ENCODE results near the gene CDH13.

Gene CDH13

GRCh38 chr16:82601989-82602640 is 24.7 kb upstream of the CDH13 start:
- Histone ChIP-seq H3K9me3 (ENCODE audit: control insufficient read depth, low read length) (peaks cover 4% of the 10 kb centered on the region), H3K4me3 (ENCODE audit: extremely low read depth, insufficient read depth, low read length, poor library complexity, severe bottlenecking) (no peak overlapping the region), H3K4me1 (ENCODE audit: control insufficient read depth, insufficient read depth, low read length, poor library complexity, severe bottlenecking) (peaks cover 15% of the 10 kb centered on the region), H3K27ac (ENCODE audit: low read depth, low read length, severe bottlenecking) (no peak overlapping the region), H3K36me3 (ENCODE audit: control insufficient read depth, insufficient read depth, low read length) (no peaks in the 10 kb centered on the region)
- WGBS, 2 experiments (ENCODE audit: insufficient coverage in 2 of 2), result 73 to 76% methylated on average over 6 to 7 of the region's 7 CpGs

GRCh38 chr16:82603784-82604411 is 22.9 kb upstream of the CDH13 start:
- Histone ChIP-seq H3K4me1 (ENCODE audit: control insufficient read depth, insufficient read depth, low read length, poor library complexity, severe bottlenecking) (peaks cover 15% of the 10 kb centered on the region), H3K27ac (ENCODE audit: low read depth, low read length, severe bottlenecking) (no peak overlapping the region), H3K9me3 (ENCODE audit: control insufficient read depth, low read length) (no peaks in the 10 kb centered on the region), H3K4me3 (ENCODE audit: extremely low read depth, insufficient read depth, low read length, poor library complexity, severe bottlenecking) (no peak overlapping the region), H3K36me3 (ENCODE audit: control insufficient read depth, insufficient read depth, low read length) (no peaks in the 10 kb centered on the region)
- WGBS, 2 experiments (ENCODE audit: insufficient coverage in 2 of 2), result 50% methylated on average over 4 to 5 of the region's 5 CpGs

GRCh38 chr16:82605076-82605475 is 21.7 kb upstream of the CDH13 start:
- WGBS, 2 experiments (ENCODE audit: insufficient coverage in 2 of 2), result 86 to 87% methylated on average over 4 to 8 of the region's 8 CpGs
- H3K9me3 ChIP-seq (ENCODE audit: control insufficient read depth, low read length), result no peaks in the 10 kb centered on the region
- H3K27ac ChIP-seq (ENCODE audit: low read depth, low read length, severe bottlenecking), result no peak overlapping the region
- H3K4me1 ChIP-seq (ENCODE audit: control insufficient read depth, insufficient read depth, low read length, poor library complexity, severe bottlenecking), result peaks cover 15% of the 10 kb centered on the region
- no peaks in the 10 kb centered on the region for H3K36me3 ChIP-seq (ENCODE audit: control insufficient read depth, insufficient read depth, low read length)
- no peak overlapping the region for H3K4me3 ChIP-seq (ENCODE audit: extremely low read depth, insufficient read depth, low read length, poor library complexity, severe bottlenecking)

GRCh38 chr16:82605863-82606620 is 20.7 kb upstream of the CDH13 start:
- Histone ChIP-seq H3K36me3 (ENCODE audit: control insufficient read depth, insufficient read depth, low read length) (no peaks in the 10 kb centered on the region), H3K4me1 (ENCODE audit: control insufficient read depth, insufficient read depth, low read length, poor library complexity, severe bottlenecking) (peaks cover 15% of the 10 kb centered on the region), H3K4me3 (ENCODE audit: extremely low read depth, insufficient read depth, low read length, poor library complexity, severe bottlenecking) (no peak overlapping the region), H3K9me3 (ENCODE audit: control insufficient read depth, low read length) (no peaks in the 10 kb centered on the region), H3K27ac (ENCODE audit: low read depth, low read length, severe bottlenecking) (no peak overlapping the region)
- 45 to 50% methylated on average over 9 to 10 of the region's 15 CpGs for WGBS, 2 experiments (ENCODE audit: insufficient coverage in 2 of 2)

GRCh38 chr16:82609140-82609539 is 17.6 kb upstream of the CDH13 start:
- H3K9me3 ChIP-seq (ENCODE audit: control insufficient read depth, low read length), result no peaks in the 10 kb centered on the region
- H3K36me3 ChIP-seq (ENCODE audit: control insufficient read depth, insufficient read depth, low read length), result no peaks in the 10 kb centered on the region
- H3K4me1 ChIP-seq (ENCODE audit: control insufficient read depth, insufficient read depth, low read length, poor library complexity, severe bottlenecking), result peaks cover 15% of the 10 kb centered on the region
- no peak overlapping the region for H3K27ac ChIP-seq (ENCODE audit: low read depth, low read length, severe bottlenecking)
- H3K4me3 ChIP-seq (ENCODE audit: extremely low read depth, insufficient read depth, low read length, poor library complexity, severe bottlenecking), result no peak overlapping the region
- WGBS, 2 experiments (ENCODE audit: insufficient coverage in 2 of 2), result 82 to 100% methylated on average over 3 of the region's 3 CpGs

- Histone ChIP-seq H3K27ac (ENCODE audit: low read depth, low read length, severe bottlenecking) (no peak overlapping the region), H3K9me3 (ENCODE audit: control insufficient read depth, low read length) (no peaks in the 10 kb centered on the region), H3K4me3 (ENCODE audit: extremely low read depth, insufficient read depth, low read length, poor library complexity, severe bottlenecking) (no peak overlapping the region), H3K36me3 (ENCODE audit: control insufficient read depth, insufficient read depth, low read length) (no peaks in the 10 kb centered on the region), H3K4me1 (ENCODE audit: control insufficient read depth, insufficient read depth, low read length, poor library complexity, severe bottlenecking) (no peaks in the 10 kb centered on the region)
- 67% methylated on average over 3 of the region's 3 CpGs; no CpG with 5 or more reads in 1 of the 2 experiments for WGBS, 2 experiments (ENCODE audit: insufficient coverage in 2 of 2)
Observed at GRCh38 chr16:82612263-82612662, 14.5 kb upstream of the CDH13 start.

GRCh38 chr16:82616356-82616755 is 10.4 kb upstream of the CDH13 start:
- 86 to 93% methylated on average over 2 of the region's 4 CpGs for WGBS, 2 experiments (ENCODE audit: insufficient coverage in 2 of 2)
- H3K27ac ChIP-seq (ENCODE audit: low read depth, low read length, severe bottlenecking), result no peak overlapping the region
- no peaks in the 10 kb centered on the region for H3K4me1 ChIP-seq (ENCODE audit: control insufficient read depth, insufficient read depth, low read length, poor library complexity, severe bottlenecking)
- no peak overlapping the region for H3K4me3 ChIP-seq (ENCODE audit: extremely low read depth, insufficient read depth, low read length, poor library complexity, severe bottlenecking)
- no peaks in the 10 kb centered on the region for H3K36me3 ChIP-seq (ENCODE audit: control insufficient read depth, insufficient read depth, low read length)
- H3K9me3 ChIP-seq (ENCODE audit: control insufficient read depth, low read length), result no peaks in the 10 kb centered on the region

GRCh38 chr16:82621781-82622180 is 5.0 kb upstream of the CDH13 start:
- 56% methylated on average over 1 of the region's 1 CpG; no CpG with 5 or more reads in 1 of the 2 experiments for WGBS, 2 experiments (ENCODE audit: insufficient coverage in 2 of 2)

GRCh38 chr16:82623241-82623640 is 3.5 kb upstream of the CDH13 start:
- WGBS, 2 experiments (ENCODE audit: insufficient coverage in 2 of 2), result 81 to 100% methylated on average over 4 to 6 of the region's 7 CpGs
- no peaks in the 10 kb centered on the region for H3K9me3 ChIP-seq (ENCODE audit: control insufficient read depth, low read length)
- H3K4me1 ChIP-seq (ENCODE audit: control insufficient read depth, insufficient read depth, low read length, poor library complexity, severe bottlenecking), result peaks cover 7% of the 10 kb centered on the region
- H3K4me3 ChIP-seq (ENCODE audit: extremely low read depth, insufficient read depth, low read length, poor library complexity, severe bottlenecking), result no peak overlapping the region
- no peaks in the 10 kb centered on the region for H3K36me3 ChIP-seq (ENCODE audit: control insufficient read depth, insufficient read depth, low read length)
- no peak overlapping the region for H3K27ac ChIP-seq (ENCODE audit: low read depth, low read length, severe bottlenecking)

More at GRCh38 chr16:82621781-82622180, 5.0 kb upstream of the CDH13 start:
- no peaks in the 10 kb centered on the region for H3K36me3 ChIP-seq (ENCODE audit: control insufficient read depth, insufficient read depth, low read length)
- H3K4me3 ChIP-seq (ENCODE audit: extremely low read depth, insufficient read depth, low read length, poor library complexity, severe bottlenecking), result no peak overlapping the region
- no peaks in the 10 kb centered on the region for H3K9me3 ChIP-seq (ENCODE audit: control insufficient read depth, low read length)
- peaks cover 6% of the 10 kb centered on the region for H3K4me1 ChIP-seq (ENCODE audit: control insufficient read depth, insufficient read depth, low read length, poor library complexity, severe bottlenecking)
- no peak overlapping the region for H3K27ac ChIP-seq (ENCODE audit: low read depth, low read length, severe bottlenecking)

GRCh38 chr16:82625066-82625968 is 1.5 kb upstream of the CDH13 start:
- 92 to 96% methylated on average over 5 to 6 of the region's 8 CpGs for WGBS, 2 experiments (ENCODE audit: insufficient coverage in 2 of 2)
- no peak overlapping the region for H3K27ac ChIP-seq (ENCODE audit: low read depth, low read length, severe bottlenecking)
- no peaks in the 10 kb centered on the region for H3K9me3 ChIP-seq (ENCODE audit: control insufficient read depth, low read length)
- H3K36me3 ChIP-seq (ENCODE audit: control insufficient read depth, insufficient read depth, low read length), result no peaks in the 10 kb centered on the region
- peaks cover 22% of the 10 kb centered on the region for H3K4me1 ChIP-seq (ENCODE audit: control insufficient read depth, insufficient read depth, low read length, poor library complexity, severe bottlenecking)
- no peak overlapping the region for H3K4me3 ChIP-seq (ENCODE audit: extremely low read depth, insufficient read depth, low read length, poor library complexity, severe bottlenecking)
